A673 (cell line): Measurements from ENCODE around the gene PLXDC2.

Source experiments
- CTCF ChIP-seq: fragments of 300-800, 200-600 bp; sonication (generic); conservative IDR thresholded peaks from 2 replicates; pipeline ENCODE4 v1.5.1; 2017; ENCODE audit warnings: low read depth, mild to moderate bottlenecking, antibody characterized with exemption, low read length, moderate library complexity, mixed read lengths
- EZH2 ChIP-seq: fragments of 200-600 bp; sonication (generic); IDR thresholded peaks from 2 replicates; pipeline ENCODE4 v1.6.1; 2017; ENCODE audit warnings: borderline replicate concordance, low read depth, mild to moderate bottlenecking, mixed read lengths, antibody characterized with exemption, low read length; ENCODE audit not compliant: poor library complexity, severe bottlenecking

DNA sequence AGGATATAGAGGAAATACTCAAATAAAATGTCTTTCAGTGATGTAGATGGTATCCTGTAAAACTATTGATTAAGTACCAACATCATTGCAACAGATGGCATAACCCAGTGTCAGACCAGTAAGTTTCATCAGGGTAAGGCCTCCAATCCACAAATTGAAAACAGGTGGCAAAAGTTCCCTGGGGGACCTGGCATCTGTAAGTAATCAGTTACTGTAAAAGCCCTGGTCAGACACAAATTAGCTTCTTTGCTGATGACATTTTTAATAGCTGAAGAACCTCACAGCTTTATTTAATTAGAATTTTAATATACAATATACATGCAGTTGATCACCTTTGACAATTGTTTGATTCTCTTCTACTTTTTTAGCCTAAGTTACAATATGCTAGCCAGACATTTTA lies 152.5 kb downstream of the PLXDC2 start:
- TF ChIP-seq CTCF (no peak), EZH2 (no peak)
